Ishikawa (cell line): ENCODE data around the gene DYRK1A.

ENCODE experiments used
- CEBPB ChIP-seq: IDR thresholded peaks from 2 replicates; pipeline ENCODE4 v1.6.1; 2012
- EGR1 ChIP-seq: IDR thresholded peaks from 2 replicates; pipeline ENCODE4 v1.6.1; 2012
- EP300 ChIP-seq: IDR thresholded peaks from 2 replicates; pipeline ENCODE4 v1.6.1; 2012; ENCODE audit warnings: borderline replicate concordance
- MAX ChIP-seq: IDR thresholded peaks from 2 replicates; pipeline ENCODE4 v1.6.1; 2012
- RAD21 ChIP-seq: IDR thresholded peaks from 2 replicates; pipeline ENCODE4 v1.6.1; 2012; ENCODE audit warnings: low read depth
- TAF1 ChIP-seq: IDR thresholded peaks from 2 replicates; pipeline ENCODE4 v1.6.1; 2012; ENCODE audit warnings: low read depth, mild to moderate bottlenecking
- YY1 ChIP-seq: IDR thresholded peaks from 2 replicates; pipeline ENCODE4 v1.6.1; 2012; ENCODE audit warnings: low read depth
- ZBTB7A ChIP-seq: IDR thresholded peaks from 2 replicates; pipeline ENCODE4 v1.6.1; 2012; ENCODE audit warnings: low read depth

- TF ChIP-seq RAD21 (no peak), YY1 (no peak), EP300 (no peak), EGR1 (no peak), MAX (no peak), CEBPB (no peak), ZBTB7A (no peak), TAF1 (no peak)
Observed at GRCh38 chr21:37398697-37399096, 32.1 kb downstream of the DYRK1A start.
